OCI-LY3 (cell line): ENCODE data around the gene CLEC18C.
"Not testable (repeated sequence)": the region's sequence is repeated elsewhere in the genome, so short reads cannot be mapped to it uniquely, and the experiment has no call there.

Experiments
- H2AFZ ChIP-seq: fragments of 200-600, 300-600 bp; shearing (Covaris generic); 2 replicates; pipeline ENCODE4 v1.6.0; 2014; ENCODE audit warnings: antibody characterized with exemption, low read depth, low read length
- H3K27ac ChIP-seq: fragments of 200-600, 300-600 bp; sonication (generic); 2 replicates; pipeline ENCODE4 v1.5.1; 2014; ENCODE audit warnings: mild to moderate bottlenecking, low read length, moderate library complexity, mixed read lengths
- H3K27me3 ChIP-seq: fragments of 200-600, 300-600 bp; sonication (generic); 2 replicates; pipeline ENCODE4 v1.6.1; 2014; ENCODE audit warnings: low read depth, low read length, mixed read lengths
- H3K36me3 ChIP-seq: fragments of 200-600, 300-600 bp; sonication (generic); replicated peaks from 2 replicates; pipeline ENCODE3; 2014; ENCODE audit warnings: low read depth, low read length, mixed read lengths
- H3K4me1 ChIP-seq: fragments of 300-600, 200-600 bp; sonication (generic); 2 replicates; pipeline ENCODE4 v1.6.1; 2014; ENCODE audit warnings: low read length, mixed read lengths
- H3K4me2 ChIP-seq: fragments of 200-600, 300-600 bp; sonication (generic); 2 replicates; pipeline ENCODE4 v1.6.1; 2014; ENCODE audit warnings: low read length, mixed read lengths
- H3K4me3 ChIP-seq: fragments of 300-600, 200-600 bp; sonication (generic); 2 replicates; pipeline ENCODE4 v1.5.1; 2014; ENCODE audit warnings: antibody characterized with exemption, mild to moderate bottlenecking, low read length, moderate library complexity
- H3K79me2 ChIP-seq: fragments of 300-600, 200-600 bp; shearing (Covaris generic); 2 replicates; pipeline ENCODE4 v1.6.1; 2014; ENCODE audit warnings: mild to moderate bottlenecking, low read length, mixed read lengths
- H3K9ac ChIP-seq: fragments of 300-600, 200-600 bp; shearing (Covaris generic); 2 replicates; pipeline ENCODE4 v1.6.0; 2014; ENCODE audit warnings: mild to moderate bottlenecking, low read length, moderate library complexity
- H3K9me3 ChIP-seq: fragments of 200-600, 300-600 bp; shearing (Covaris generic); 2 replicates; pipeline ENCODE4 v1.6.1; 2014; ENCODE audit warnings: low read length, mixed read lengths; ENCODE audit not compliant: insufficient read depth
- H4K20me1 ChIP-seq: fragments of 200-600, 300-600 bp; sonication (generic); 2 replicates; pipeline ENCODE4 v1.6.1; 2016; ENCODE audit warnings: low read length, mixed read lengths; ENCODE audit not compliant: insufficient read depth

The CLEC18C gene

DNA sequence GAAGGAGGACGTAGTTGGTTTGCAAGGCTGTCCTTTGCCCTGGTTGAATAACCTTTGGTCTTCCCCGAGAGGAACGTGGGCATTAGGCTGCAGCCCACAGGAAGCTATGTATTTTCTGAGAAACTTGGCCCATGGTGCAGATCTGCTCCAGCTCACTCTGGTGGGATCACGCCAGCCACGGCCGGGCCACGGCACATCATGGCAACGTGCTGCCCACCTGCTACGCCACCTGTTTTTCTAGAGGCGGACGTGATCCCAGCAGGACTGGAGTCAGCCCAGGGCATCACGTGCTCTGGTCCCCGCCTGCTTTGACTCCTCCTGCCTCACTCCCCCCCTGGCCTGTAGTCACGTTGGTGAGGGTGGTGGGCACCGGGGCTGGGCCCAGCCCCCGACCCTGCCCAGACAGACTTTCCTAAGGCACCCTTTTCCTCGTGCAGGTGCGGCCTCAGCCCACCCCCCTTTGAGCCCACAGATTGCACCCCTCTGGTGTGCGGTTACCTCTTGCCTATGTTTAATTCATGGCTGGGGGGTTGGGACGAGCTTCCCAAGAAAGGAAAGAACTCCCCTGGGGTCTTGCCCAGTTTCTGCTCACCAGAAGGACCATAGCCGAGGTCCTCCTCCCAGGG, at the start of gene CLEC18C:
TSS of gene CLEC18C (plus strand) at position 576 of the 626 bp plus-strand sequence. CDS start 492 bp downstream, outside the sequence.
- not testable (repeated sequence) for H2AFZ ChIP-seq, H3K4me1 ChIP-seq, H3K4me3 ChIP-seq, H4K20me1 ChIP-seq, H3K4me2 ChIP-seq, H3K9ac ChIP-seq, H3K27me3 ChIP-seq, H3K36me3 ChIP-seq, H3K9me3 ChIP-seq, H3K79me2 ChIP-seq, H3K27ac ChIP-seq

DNA sequence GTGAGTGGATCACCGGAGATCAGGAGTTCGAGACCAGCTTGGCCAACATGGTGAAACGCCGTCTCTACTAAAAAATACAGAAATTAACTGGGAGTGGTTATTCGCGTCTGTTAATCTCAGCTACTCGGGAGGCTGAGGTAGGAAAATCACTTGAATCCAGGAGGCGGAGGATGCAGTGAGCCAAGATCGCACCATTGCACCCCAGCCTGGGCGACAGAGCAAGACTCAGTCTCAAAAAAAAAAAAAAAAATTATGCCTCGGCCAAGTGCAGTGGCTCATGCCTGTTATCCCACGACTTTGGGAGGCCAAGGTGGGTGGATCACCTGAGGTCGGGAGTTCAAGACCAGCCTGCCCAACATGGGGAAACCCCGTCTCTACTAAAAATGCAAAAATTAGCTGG, 49.8 kb upstream of the CLEC18C start:
- not testable (repeated sequence) for H3K4me2 ChIP-seq, H3K4me3 ChIP-seq, H4K20me1 ChIP-seq, H3K36me3 ChIP-seq, H3K79me2 ChIP-seq, H3K9me3 ChIP-seq, H3K4me1 ChIP-seq, H3K27ac ChIP-seq, H3K27me3 ChIP-seq, H2AFZ ChIP-seq, H3K9ac ChIP-seq

DNA sequence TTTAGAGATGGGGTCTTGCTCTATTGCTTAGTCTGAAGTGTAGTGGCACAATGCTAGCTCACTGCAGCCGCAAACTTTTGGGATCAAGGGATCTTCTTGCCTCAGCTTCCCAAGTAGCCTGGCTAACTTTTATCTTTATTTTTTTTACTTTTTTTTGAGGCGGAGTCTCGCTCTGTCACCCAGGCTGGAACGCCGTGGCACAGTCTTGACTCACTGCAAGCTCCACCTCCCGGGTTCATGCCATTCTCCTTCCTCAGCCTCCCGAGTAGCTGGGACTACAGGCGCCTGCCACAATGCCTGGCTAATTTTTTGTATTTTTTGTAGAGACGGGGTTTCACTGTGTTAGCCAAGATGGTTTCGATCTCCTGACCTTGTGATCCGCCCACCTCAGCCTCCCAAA, 47.4 kb upstream of the CLEC18C start:
- not testable (repeated sequence) for H3K27me3 ChIP-seq, H3K9ac ChIP-seq, H3K27ac ChIP-seq, H3K79me2 ChIP-seq, H3K4me1 ChIP-seq, H3K4me3 ChIP-seq, H2AFZ ChIP-seq, H3K36me3 ChIP-seq, H4K20me1 ChIP-seq, H3K4me2 ChIP-seq, H3K9me3 ChIP-seq

DNA sequence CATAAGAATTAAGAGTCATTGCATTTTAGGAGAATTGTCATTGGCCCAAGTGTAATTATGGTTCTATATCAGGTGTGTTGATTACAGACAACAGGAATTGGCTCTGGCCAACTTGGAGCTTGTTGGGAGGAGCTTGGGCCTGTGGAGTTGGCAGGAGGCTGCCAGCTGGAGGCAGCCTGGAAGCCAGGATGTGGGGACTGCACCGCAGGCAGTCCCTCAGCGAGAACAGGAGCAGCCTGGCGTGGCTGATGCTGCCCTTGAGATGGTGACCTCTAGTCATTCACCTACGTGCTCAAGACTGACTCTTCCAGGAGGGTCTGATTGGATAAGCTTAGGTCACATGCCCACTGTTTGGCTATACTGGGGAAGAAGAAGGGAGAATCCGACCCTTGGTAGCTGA, 45.9 kb upstream of the CLEC18C start:
- not testable (repeated sequence) for H3K79me2 ChIP-seq, H3K4me1 ChIP-seq, H3K27ac ChIP-seq, H3K9ac ChIP-seq, H3K4me3 ChIP-seq, H3K9me3 ChIP-seq, H3K36me3 ChIP-seq, H3K4me2 ChIP-seq, H2AFZ ChIP-seq, H3K27me3 ChIP-seq, H4K20me1 ChIP-seq

DNA sequence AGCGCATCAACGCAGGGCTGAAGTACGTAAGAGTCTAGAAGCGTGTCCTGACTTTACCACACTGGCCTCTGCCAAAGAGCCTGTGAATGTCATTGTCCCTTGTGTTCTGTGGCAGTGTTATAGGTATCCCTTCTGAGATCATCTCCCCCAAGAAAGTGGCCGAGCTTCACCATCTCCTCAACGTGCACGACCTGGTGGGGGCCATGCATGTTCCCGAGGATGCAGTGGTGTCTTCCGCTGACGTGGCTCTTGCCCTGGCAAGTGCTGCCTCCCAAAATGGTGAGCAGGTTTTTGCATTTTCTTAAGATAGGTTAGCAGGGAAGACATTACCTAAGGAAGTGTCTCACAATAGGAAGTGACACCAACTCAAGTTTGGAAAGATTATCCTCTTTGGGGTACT, 44.7 kb upstream of the CLEC18C start:
- H2AFZ ChIP-seq, H3K27ac ChIP-seq, H3K4me3 ChIP-seq, H3K27me3 ChIP-seq, H3K79me2 ChIP-seq, H3K4me2 ChIP-seq, H4K20me1 ChIP-seq, H3K9ac ChIP-seq, H3K36me3 ChIP-seq, H3K4me1 ChIP-seq, H3K9me3 ChIP-seq: not testable (repeated sequence)

DNA sequence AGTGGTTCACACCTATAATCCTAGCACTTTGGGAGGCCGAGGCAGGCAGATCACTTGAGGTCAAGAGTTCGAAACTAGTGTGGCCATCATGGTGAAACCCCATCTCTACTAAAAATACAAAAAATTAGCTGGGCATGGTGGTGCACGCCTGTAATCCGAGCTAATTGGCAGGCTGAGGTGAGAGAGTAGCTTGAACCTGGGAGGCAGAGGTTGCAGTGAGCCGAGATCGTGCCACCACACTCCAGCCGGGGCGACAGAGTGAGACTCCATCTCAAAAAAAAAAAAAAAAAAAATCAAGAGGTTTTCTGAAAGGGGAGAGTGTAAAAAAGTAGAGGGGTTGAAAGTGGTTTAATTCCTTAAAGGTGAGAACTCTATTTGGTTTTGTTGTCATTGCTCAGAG, 37.8 kb upstream of the CLEC18C start:
- H3K4me2 ChIP-seq, H3K9me3 ChIP-seq, H2AFZ ChIP-seq, H3K4me1 ChIP-seq, H3K36me3 ChIP-seq, H3K4me3 ChIP-seq, H3K9ac ChIP-seq, H3K27ac ChIP-seq, H3K27me3 ChIP-seq, H4K20me1 ChIP-seq, H3K79me2 ChIP-seq: not testable (repeated sequence)

DNA sequence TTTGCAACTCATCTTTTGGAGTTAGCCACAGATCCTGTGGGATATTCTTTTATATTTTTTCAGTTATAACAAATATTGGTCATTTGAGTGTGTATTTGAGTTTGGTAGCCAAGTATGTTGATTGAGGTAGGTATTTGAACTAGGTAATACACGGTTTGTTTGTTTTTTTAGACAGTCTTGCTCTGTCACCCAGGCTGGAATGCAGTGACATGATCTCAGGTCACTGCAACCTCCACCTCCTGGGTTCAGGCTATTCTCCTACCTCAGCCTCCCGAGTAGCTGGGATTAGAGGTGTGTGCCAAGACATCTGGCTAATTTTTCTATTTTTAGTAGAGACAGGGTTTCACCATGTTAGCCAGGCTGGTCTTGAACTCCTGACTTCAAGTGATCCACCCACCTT, 37.0 kb upstream of the CLEC18C start:
- H3K4me2 ChIP-seq, H3K4me3 ChIP-seq, H3K27ac ChIP-seq, H4K20me1 ChIP-seq, H3K4me1 ChIP-seq, H3K79me2 ChIP-seq, H2AFZ ChIP-seq, H3K9me3 ChIP-seq, H3K27me3 ChIP-seq, H3K36me3 ChIP-seq, H3K9ac ChIP-seq: not testable (repeated sequence)

DNA sequence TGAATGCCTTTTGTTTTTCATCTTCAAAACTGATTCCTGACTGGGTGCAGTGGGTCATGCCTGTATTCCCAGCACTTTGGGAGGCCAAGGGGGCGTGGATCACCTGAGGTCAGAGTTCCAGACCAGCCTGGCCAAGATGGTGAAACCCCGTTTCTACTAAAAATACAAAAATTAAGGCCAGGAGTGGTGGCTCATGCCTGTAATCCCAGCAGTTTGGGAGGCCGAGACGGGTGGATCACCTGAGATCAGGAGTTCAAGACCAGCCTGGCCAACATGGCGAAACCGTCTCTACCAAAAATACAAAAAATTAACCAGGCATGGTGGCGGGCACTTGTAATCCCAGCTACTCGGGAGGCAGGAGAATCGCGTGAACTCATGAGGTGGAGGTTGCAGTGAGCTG, 30.8 kb upstream of the CLEC18C start:
- not testable (repeated sequence) for H3K9ac ChIP-seq, H3K79me2 ChIP-seq, H3K4me3 ChIP-seq, H3K4me1 ChIP-seq, H3K27me3 ChIP-seq, H4K20me1 ChIP-seq, H3K36me3 ChIP-seq, H3K4me2 ChIP-seq, H3K27ac ChIP-seq, H2AFZ ChIP-seq, H3K9me3 ChIP-seq

DNA sequence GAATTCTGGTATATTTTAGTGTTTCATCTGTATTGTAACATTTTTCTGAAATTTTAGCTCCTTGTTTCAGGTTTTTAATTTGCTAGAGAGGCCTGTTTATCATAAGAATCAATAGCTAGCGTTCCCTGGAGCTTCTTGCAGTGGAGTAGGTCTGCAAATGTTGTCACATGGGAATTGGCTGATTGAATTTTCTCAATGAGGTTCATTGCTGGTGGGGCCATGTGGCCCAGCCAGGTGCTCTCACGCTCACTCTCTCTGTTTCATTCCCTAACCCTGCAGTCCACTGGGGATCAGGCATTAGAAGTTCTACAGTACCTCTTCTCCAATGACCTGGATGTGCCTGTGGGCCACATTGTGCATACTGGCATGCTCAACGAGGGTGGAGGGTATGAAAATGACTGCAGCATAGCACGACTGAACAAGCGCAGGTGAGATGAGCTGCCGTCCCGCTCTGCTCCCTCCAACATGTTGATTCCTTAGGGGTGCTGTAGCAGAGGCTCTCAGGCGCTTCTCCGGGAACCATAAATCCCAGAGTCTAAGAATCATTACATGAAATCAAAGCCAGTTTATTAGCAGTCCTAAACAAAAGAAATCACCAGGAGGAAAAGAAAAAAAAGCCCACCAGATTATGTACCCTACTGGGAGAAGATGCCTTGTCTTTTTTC, 30.2 kb upstream of the CLEC18C start:
- H3K4me2 ChIP-seq, H3K27ac ChIP-seq, H3K4me1 ChIP-seq, H2AFZ ChIP-seq, H3K9me3 ChIP-seq, H3K9ac ChIP-seq, H3K79me2 ChIP-seq, H4K20me1 ChIP-seq, H3K27me3 ChIP-seq, H3K36me3 ChIP-seq, H3K4me3 ChIP-seq: not testable (repeated sequence)

DNA sequence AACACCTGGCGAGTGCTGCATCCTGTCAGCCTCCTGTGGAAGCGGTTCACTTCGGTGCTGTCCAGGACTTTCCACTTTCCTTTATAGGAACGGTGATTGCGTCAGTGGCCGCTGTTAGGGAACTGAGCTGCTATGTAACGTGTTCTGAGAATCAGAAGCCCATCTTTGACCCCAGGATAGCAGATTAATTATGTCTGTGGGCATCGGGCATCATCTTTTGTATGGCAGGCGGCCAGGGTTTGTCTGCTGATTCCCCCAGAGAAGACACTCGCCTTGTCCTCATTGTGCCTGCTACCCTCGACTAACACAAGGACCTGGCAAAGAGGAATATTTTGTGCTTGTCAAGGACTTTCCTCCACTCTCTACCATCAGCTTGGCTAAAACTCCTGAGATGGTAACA, 25.7 kb upstream of the CLEC18C start:
- H3K27me3 ChIP-seq, H3K9ac ChIP-seq, H3K27ac ChIP-seq, H2AFZ ChIP-seq, H3K4me3 ChIP-seq, H3K4me2 ChIP-seq, H3K79me2 ChIP-seq, H3K4me1 ChIP-seq, H4K20me1 ChIP-seq, H3K9me3 ChIP-seq: not testable (repeated sequence)
- H3K36me3 ChIP-seq: peaks cover 15% of the 10 kb centered on the region
